ENCODE data around the gene CARS1.

The CARS1 gene

DNA sequence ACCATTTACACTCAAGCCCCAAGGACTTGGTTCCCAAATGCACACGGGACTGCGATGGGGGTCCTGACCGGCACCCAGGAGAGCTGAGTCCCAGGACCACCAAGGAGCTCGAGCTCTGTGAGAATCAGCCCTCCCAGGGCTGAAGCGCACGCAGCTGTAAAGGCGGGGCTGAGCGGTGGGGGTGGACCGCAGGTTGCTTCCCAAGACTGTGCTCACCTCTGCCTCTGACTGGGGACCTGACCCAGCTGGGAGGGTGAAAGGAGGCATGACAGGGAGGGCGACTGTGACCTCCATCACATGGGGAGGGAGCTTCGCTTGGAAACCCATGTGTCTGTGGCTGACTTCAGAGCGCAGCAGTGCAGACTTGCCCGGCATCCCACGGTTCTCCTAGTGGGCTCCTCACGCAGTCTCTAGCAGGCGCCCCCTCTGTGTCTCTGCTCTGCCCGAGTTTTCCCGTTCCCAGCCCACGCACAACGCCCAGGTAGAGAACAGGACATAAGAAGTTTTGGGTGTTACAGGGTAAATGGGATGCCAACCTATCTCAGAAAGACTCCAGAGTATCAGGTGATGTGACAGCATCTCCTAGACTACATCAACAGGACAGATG is 49.7 kb downstream of the CARS1 start:
- DNase-seq: no peak

DNA sequence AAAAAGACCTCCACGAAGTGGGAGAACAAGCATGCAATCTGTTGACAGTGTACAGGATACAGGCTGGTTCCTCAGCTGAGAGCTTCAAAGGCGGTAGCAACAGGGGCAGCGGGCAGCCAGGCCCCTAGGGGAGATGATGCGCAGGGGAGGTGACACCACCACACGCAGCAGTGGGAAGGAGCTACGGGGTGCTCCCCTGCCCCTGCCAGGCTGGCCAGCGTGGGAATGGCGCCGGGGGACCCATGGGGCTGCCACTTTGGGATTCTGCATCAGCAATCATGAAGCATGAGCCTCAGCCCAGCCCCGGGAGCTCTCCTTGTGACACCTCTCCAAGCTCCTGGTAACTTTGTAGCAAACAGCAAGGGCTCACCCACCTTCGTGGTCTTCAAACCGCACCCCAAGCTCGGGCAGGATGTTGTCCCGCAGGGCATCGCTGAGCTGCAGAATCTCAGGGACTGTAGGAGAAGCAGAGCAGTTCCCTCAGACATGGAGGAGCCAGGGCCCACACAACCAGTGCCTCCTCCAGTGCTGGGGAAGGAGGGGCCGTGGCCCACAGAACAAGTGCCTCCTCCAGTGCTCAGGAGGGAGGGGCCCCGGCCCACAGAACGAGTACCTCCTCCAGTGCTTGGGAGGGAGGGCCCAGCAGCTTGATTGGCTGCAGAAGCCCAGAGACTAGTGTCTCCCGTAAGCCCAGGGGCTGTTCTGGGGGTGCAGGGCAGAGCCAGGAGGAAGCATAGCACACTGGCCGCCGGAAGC is 50.5 kb downstream of the CARS1 start:
- DNase-seq: no peak

- DNase-seq: no peak
Measured at GRCh38 chr11:3004481-3004880, 52.7 kb downstream of the CARS1 start.

DNA sequence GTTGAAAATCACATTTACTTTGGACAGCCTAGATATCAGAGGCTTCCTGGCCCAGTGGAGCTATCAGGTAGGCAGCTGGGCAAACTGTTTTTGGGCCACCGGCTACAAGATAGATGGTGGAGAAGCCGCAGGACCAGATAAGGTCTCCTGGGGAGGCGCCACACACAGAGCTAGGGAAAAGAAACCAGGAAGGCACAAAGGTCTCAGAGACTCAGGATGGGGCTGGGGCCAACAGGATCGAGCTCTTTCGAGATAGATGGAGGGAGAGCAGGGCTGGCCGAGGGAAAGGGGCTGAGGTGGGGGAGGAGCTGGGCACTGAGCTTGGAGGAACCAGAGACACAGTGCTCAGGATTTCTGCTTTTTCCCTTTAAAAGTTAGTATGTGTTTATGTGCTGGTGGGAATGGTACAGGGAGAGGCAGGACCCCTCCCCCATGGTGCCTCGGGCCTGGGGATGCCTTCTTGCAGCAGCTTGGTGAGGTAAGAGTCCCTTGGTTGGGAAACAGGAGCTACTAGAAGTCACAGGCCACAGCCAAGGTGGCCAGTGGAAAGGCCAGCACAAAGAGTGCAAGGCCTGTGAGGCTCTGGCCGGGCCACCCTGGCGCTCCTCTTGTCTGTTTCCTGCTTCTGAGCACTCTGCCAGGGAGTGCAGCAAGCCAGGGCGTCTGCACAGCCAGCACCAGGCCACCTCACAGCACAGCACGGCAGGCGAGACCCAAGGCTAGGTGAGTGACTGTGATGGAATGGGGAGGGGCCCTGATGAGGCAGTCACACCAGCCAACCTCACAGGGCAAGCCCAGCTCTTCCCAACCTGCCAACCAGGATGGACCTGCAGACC is 53.6 kb downstream of the CARS1 start:
- DNase-seq: no peak

- no peak for DNase-seq
Measured at GRCh38 chr11:3002871-3003270, 54.4 kb downstream of the CARS1 start.

GRCh38 chr11:3002351-3002861 is 54.8 kb downstream of the CARS1 start:
- no peak for DNase-seq

GRCh38 chr11:3001496-3001895 is 55.7 kb downstream of the CARS1 start:
- no peak for DNase-seq

DNA sequence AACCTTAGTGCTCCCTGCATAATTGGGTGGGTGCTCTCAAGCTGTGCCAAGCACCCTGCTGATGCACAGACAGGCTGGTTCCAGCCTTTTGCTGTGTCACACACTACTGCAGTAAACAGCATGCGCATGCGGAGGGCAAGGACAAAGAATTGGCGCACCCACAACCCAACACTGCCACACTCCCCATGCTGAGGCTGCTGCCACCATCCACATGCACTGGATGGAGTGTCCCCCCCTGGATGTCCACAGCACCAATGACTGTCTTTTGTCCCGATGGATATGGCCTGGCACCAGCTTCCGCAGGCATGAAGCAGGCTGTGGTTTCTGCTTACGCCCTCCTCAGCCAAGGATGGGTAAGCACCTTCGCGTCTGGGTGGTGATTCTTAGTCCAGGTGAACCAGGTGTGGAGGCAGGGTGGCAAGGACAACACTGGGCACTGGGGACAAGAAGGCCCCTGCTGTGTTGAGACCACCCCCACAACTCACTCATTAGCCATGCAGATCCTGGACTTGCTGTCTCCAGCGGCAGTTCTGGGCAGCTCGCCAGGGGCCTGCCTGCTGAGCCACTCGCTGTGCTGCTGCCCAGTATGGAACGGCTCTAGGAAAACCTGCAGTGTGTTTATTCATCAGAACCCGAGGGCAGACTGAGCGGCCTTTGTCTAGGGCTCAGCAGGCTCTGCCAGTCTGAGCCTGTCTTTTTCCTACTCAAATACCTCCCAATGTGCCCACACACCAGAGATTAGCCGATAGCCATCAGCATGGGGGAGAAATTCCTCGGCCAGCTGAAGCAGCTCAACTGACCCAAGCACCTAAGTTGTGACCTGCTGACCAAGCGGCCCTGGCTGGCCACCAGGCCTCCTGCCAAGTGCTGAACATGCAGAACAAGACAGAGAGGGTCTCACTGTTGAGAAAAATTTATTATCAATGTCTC is 56.9 kb downstream of the CARS1 start:
- no peak for DNase-seq

DNA sequence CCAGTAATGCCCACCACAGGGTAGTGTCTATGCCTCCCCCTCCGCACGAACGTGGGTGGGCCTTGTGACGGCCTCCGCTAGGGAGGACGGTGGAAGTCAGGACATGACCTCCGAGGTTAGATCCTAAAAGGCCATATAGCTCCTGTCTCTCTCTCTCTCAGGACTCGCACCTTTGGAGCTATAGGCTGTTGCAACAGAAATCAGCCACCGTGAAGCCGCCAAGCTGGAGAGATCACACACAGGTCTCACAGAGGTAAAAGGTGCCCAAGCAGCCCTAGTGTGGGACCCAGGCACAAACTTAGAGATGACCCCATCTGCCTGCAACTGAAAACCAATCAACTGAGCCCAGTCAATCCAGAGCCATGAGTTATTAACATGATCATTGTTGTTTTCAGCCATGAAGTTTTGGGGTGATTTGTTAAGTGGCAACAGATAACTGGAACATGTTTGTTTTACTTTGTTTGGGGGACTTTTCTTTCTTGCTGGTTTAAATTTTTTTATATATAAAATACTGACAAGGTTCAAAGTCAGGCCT is 57.7 kb downstream of the CARS1 start:
- no peak for DNase-seq

GRCh38 chr11:2998073-2998850 is 59.0 kb downstream of the CARS1 start:
- no peak for DNase-seq

GRCh38 chr11:2997406-2997805 is 59.8 kb downstream of the CARS1 start:
- DNase-seq: no peak

DNA sequence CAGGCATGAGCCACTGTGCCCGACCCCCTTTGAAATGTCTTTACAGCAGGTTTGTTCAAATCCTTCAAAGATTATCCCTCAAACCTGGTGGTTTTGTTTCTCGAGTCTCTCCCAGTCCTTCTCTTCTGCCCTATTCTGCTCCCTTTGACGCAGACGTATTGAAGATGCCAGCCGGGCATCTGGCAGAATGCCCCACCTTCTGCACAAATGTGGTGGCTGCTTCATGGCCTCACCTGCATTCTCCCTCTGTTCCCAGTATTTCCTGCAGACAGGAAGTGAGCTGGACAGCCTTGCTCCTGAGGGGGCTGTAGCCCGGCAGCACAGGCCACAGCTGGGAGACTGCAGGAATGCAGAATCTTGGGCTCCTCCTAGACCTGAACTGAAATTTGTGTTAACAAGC is 60.2 kb downstream of the CARS1 start:
- no peak for DNase-seq

GRCh38 chr11:2995893-2996554 is 61.2 kb downstream of the CARS1 start:
- no peak for DNase-seq

- DNase-seq: no peak
Measured at GRCh38 chr11:2995031-2995561, 62.1 kb downstream of the CARS1 start.

DNA sequence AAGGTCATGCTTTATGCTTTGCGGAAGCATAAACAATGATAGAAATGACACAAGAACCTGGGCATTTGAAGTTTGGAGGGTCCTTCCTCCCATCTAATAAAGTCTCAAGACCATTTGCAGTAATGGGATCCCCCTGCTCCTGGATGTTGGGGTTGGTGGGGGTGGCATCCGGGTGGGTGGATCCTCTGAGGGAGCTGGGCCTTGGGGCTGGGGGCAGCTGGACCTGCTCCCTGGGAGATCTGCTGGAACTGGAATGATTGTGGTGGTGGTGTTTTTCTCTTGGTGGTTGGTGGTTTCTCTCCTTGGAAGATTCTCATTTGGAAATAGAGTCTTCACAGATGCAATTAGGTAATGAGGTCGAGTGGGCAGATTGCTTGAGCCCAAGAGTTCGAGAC is 62.9 kb downstream of the CARS1 start:
- DNase-seq: no peak

DNA sequence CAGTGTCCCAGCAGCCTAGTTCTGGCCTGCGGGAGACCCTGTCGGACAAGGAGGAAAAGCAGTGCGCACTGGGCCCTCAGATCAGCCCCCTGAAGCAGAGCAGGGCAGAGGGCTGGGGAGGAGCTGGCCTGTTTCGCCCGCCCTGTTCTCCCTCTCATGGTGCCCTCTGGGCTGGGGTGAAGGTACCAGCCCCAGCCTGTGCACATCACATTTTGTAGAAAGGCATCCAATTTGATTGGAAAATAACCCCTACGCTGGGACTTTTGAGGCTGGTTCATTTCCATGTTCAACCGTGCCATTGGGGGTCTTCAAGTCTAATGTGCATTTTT is 64.3 kb downstream of the CARS1 start:
- DNase-seq: no peak

GRCh38 chr11:2992234-2992996 is 64.8 kb downstream of the CARS1 start, which contains the start of gene NAP1L4:
NAP1L4 (minus strand) TSS chr11:2992329; CDS start chr11:2979220, 13,109 bp downstream.
- peak; percentile 97 for DNase-seq

- DNase-seq: peak; percentile 66
Measured at GRCh38 chr11:2991452-2992233, 65.6 kb downstream of the CARS1 start.

All from activated CD4-positive, alpha-beta T cell treated with anti-CD3 and anti-CD28 coated beads for 48 hours (primary cell).